CD4-positive, alpha-beta T cell treated with Interleukin-2 at 100 ng/mL for 4 hours (primary cell): ENCODE results near the gene TMC5.
"Not testable (repeated sequence)": the region's sequence is repeated elsewhere in the genome, so short reads cannot be mapped to it uniquely, and the experiment has no call there.

Experiments used
- DNase-seq: peaks from one replicate; pipeline ENCODE4 v3.0.0-alpha.2; 2020; ENCODE audit warnings: low spot score

Gene TMC5

GRCh38 chr16:19542138-19542821, 124.6 kb downstream of the TMC5 start:
- DNase-seq: no peak

- DNase-seq: not testable (repeated sequence)
Observed at GRCh38 chr16:19543278-19543996, 125.8 kb downstream of the TMC5 start.

GRCh38 chr16:19548144-19548543, 130.5 kb downstream of the TMC5 start:
- DNase-seq: no peak
